K562 (cell line): ENCODE results near the gene POLR2J. TPM values are rescaled to one million over a fixed set of nuclear protein-coding genes. Genes with fewer than 3 reads are reported as not detected.
A peak's percentile ranks its signal among the peaks of the same experiment; 100 is the strongest.

ENCODE experiments used
- ATAC-seq: fragments of 200-7000 bp; cut with Tn5 transposase; 3 replicates; pipeline ENCODE4 v1.9.1; 2020; ENCODE audit warnings: moderate library complexity
- BruUV-seq: library from RNA; stranded (reverse); fragments of 400-500 nt; replicated peaks from 2 replicates; lab custom pipeline; 2021; lab: Mats Ljungman, UMichigan
- CTCF ChIA-PET: fragments of 300-600 bp; formaldehyde crosslinking; extraction: SDS; loops from one replicate; lab custom pipeline; 2021; ENCODE audit warnings: low intra/inter-chr PET ratio; lab: Yijun Ruan, JAX
- POLR2A ChIA-PET: fragments of 300-600, 350-650 bp; sonication (Branson Sonifier 250); formaldehyde crosslinking; extraction: SDS; loops from one replicate; lab custom pipeline; 2021; ENCODE audit warnings: antibody characterized with exemption, inconsistent platforms; lab: Yijun Ruan, JAX
- DNase-seq, 4 experiments: peaks; one replicate each; pipeline versions ENCODE4 v3.0.0 to v3.0.0-alpha.2; 2011 to 2018; ENCODE audit warnings: low spot score in 3 of 4, mixed read lengths in 3 of 4; ENCODE audit errors: extremely low read depth in 1 of 4
- FAIRE-seq: peaks from 2 replicates; lab custom pipeline; 2011; peaks lifted over from hg19 to GRCh38; lab: Jason Lieb, UNC
- H2AFZ ChIP-seq: 2 replicates; pipeline ENCODE4 v1.6.0; 2011; ENCODE audit warnings: low read depth, low read length, control low read depth, inconsistent platforms
- H3K27ac ChIP-seq: fragments of 200-600 bp; 3 replicates; pipeline ENCODE4 v1.8.0; 2011; ENCODE audit warnings: low read depth, mild to moderate bottlenecking, control low read depth, inconsistent platforms, low read length, moderate library complexity, mixed read lengths; ENCODE audit errors: extremely low read depth
- H3K27me3 ChIP-seq, 2 experiments: fragments of 300-600 bp in 1 of 2; 2 replicates in 1 of 2; 3 replicates in 1 of 2; pipeline versions ENCODE4 v1.6.0 to v1.8.0; 2011; ENCODE audit warnings: inconsistent platforms in 2 of 2, low read length in 2 of 2, mild to moderate bottlenecking in 1 of 2, mixed read lengths in 1 of 2, moderate library complexity in 1 of 2; ENCODE audit not compliant: control insufficient read depth in 2 of 2, insufficient read depth in 2 of 2
- H3K36me3 ChIP-seq: fragments of 300-600 bp; 3 replicates; pipeline ENCODE4 v1.8.0; 2011; ENCODE audit warnings: mild to moderate bottlenecking, low read length, inconsistent platforms; ENCODE audit not compliant: control insufficient read depth, insufficient read depth
- H3K4me1 ChIP-seq, 2 experiments: fragments of 200-600 bp in 1 of 2; replicated peaks in 1 of 2; 2 replicates in 1 of 2; 3 replicates in 1 of 2; pipeline versions ENCODE4 v1.5.1 to v1.8.0; 2011; ENCODE audit warnings: inconsistent platforms in 2 of 2, low read length in 2 of 2, mild to moderate bottlenecking in 1 of 2, mixed read lengths in 1 of 2, moderate library complexity in 1 of 2; ENCODE audit not compliant: control insufficient read depth in 2 of 2, insufficient read depth in 2 of 2
- H3K4me2 ChIP-seq: 2 replicates; pipeline ENCODE4 v1.6.1; 2011; ENCODE audit warnings: low read length, control low read depth, inconsistent platforms, mixed read lengths; ENCODE audit not compliant: insufficient read depth
- H3K4me3 ChIP-seq: fragments of 200-600 bp; sonication (generic), shearing (Covaris generic); 2 replicates; pipeline ENCODE4 v1.5.1; 2016; ENCODE audit warnings: control low read depth, inconsistent platforms
- H3K79me2 ChIP-seq: fragments of 200-600 bp; 3 replicates; pipeline ENCODE4 v1.8.0; 2011; ENCODE audit warnings: low read length, inconsistent platforms; ENCODE audit not compliant: control insufficient read depth, insufficient read depth
- H3K9ac ChIP-seq, 2 experiments: 2 replicates each; pipeline versions ENCODE4 v1.6.0 to v1.6.1; 2011; ENCODE audit warnings: low read depth in 2 of 2, low read length in 2 of 2, control low read depth in 1 of 2, inconsistent platforms in 1 of 2, mild to moderate bottlenecking in 1 of 2, mixed read lengths in 1 of 2; ENCODE audit not compliant: insufficient read depth in 1 of 2
- H3K9me1 ChIP-seq: one replicate; pipeline ENCODE4 v1.6.0; 2011; ENCODE audit warnings: inconsistent platforms, mild to moderate bottlenecking, low read length, moderate library complexity; ENCODE audit not compliant: control insufficient read depth, insufficient read depth
- H3K9me3 ChIP-seq: replicated peaks from 2 replicates; pipeline ENCODE4 v1.5.1; 2011; ENCODE audit warnings: low read depth, low read length, inconsistent platforms; ENCODE audit not compliant: control insufficient read depth, insufficient read depth
- H4K20me1 ChIP-seq: replicated peaks from 2 replicates; pipeline ENCODE4 v1.6.1; 2011; ENCODE audit warnings: low read length, inconsistent platforms, mixed read lengths; ENCODE audit not compliant: control insufficient read depth, insufficient read depth
- HEY1 ChIP-seq: fragments of 250-450 bp; sonication (Bioruptor Pico); IDR thresholded peaks from 2 replicates; pipeline ENCODE4 v1.5.0; 2020; ENCODE audit warnings: mild to moderate bottlenecking, moderate library complexity, borderline replicate concordance
- MAZ ChIP-seq, 2 experiments: fragments of 450-650 bp in 1 of 2; sonication (generic) in 1 of 2; formaldehyde crosslinking; IDR thresholded peaks in 1 of 2; conservative IDR thresholded peaks in 1 of 2; 2 replicates each; pipeline versions ENCODE4 v1.4.0 to v1.5.0; 2020; ENCODE audit warnings: mild to moderate bottlenecking in 1 of 2, missing genetic modification reagents in 1 of 2
- POLR2G ChIP-seq: fragments of 200-400 bp; formaldehyde crosslinking; IDR thresholded peaks from 2 replicates; pipeline ENCODE4 v1.6.1; 2017; ENCODE audit warnings: low read depth, mild to moderate bottlenecking, antibody characterized with exemption, low read length, moderate library complexity
- ZKSCAN8 ChIP-seq: fragments of 200-800 bp; sonication (Bioruptor generic); IDR thresholded peaks from 2 replicates; pipeline ENCODE4 v1.6.1; 2016; ENCODE audit warnings: missing genetic modification characterization, missing compliant biosample characterization
- ZNF41 ChIP-seq: fragments of 250-450 bp; sonication (Bioruptor Pico); conservative IDR thresholded peaks from 2 replicates; pipeline ENCODE4 v1.4.0; 2020; ENCODE audit warnings: mild to moderate bottlenecking
- WGBS: fragments of 100-300 bp; shearing (Covaris generic); methylation state at CpG from one replicate; pipeline ENCODE4 v1.1.6; 2016; ENCODE audit warnings: low coverage, mixed read lengths; ENCODE audit not compliant: insufficient coverage; ENCODE audit errors: missing lambda C conversion rate; 5-methylcytosine and 5-hydroxymethylcytosine counted together
- in situ Hi-C: fragments of 300-500 bp; cut with MboI; formaldehyde crosslinking; loops from 4 replicates; pipeline ENCODE4 v1.15.0; 2018; ENCODE audit warnings: inconsistent platforms, mixed read lengths
- intact Hi-C: fragments of 100-400 bp; cut with micrococcal nuclease; formaldehyde crosslinking; loops from 2 replicates; pipeline ENCODE4 v1.14.2; 2022
- polyA plus RNA-seq, 8 experiments: library from polyadenylated mRNA; depleted of rRNA in 4 of 8; stranded (reverse) in 5 of 8; unstranded in 3 of 8; fragments of >200 nt; fragmentation: Nextera tagmentation in 2 of 8; fragmentation: Illumina TruSeq in 1 of 8; extraction: Ambion mirVana in 2 of 8; extraction: Trizol in 1 of 8; gene quantifications; 2 replicates each; pipeline versions ENCODE4 v1.2.1 to v1.2.3, GENCODE V29; 2011 to 2014; ENCODE audit warnings: inconsistent platforms in 1 of 8, missing spikeins in 1 of 8
- total RNA-seq, 7 experiments: library from RNA; depleted of rRNA in 6 of 7; stranded (reverse); fragments of >200 nt in 6 of 7; fragmentation: Illumina TruSeq in 2 of 7; extraction: Trizol in 2 of 7; gene quantifications; 2 replicates each; pipeline versions ENCODE4 v1.2.1 to v1.2.3, GENCODE V29; 2011 to 2021; ENCODE audit warnings: low replicate concordance in 1 of 7

POLR2J gene
- total and polyA plus RNA-seq, 9 of the 15 experiments (the other 6 are each of a cell fraction or from before 2014, with no cell fraction given) = 32.3 to 220 (median 113) TPM

DNA sequence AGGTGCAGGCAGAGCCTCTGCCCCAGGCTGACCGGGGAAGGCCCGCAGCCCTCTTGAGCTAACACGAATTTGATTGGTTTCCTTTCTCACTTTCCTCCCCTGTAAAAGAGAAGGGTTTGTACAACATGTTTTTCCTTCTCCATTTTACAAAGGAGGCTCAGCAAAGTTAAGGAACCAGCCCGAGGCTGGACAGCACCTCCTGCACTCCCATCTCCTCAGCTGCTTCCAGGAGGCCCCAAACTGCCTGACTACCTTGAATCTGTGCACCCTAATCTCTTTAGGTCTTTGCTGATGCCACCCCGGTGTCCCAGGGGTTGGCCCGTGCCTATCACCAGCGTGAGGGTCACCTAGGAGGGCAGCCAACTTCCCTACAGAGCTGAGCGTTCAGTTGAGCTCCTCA lies 18.3 kb downstream of the POLR2J start (continued):
- TF ChIP-seq ZKSCAN8 (CRISPR knock-in tag) = no peak

DNA sequence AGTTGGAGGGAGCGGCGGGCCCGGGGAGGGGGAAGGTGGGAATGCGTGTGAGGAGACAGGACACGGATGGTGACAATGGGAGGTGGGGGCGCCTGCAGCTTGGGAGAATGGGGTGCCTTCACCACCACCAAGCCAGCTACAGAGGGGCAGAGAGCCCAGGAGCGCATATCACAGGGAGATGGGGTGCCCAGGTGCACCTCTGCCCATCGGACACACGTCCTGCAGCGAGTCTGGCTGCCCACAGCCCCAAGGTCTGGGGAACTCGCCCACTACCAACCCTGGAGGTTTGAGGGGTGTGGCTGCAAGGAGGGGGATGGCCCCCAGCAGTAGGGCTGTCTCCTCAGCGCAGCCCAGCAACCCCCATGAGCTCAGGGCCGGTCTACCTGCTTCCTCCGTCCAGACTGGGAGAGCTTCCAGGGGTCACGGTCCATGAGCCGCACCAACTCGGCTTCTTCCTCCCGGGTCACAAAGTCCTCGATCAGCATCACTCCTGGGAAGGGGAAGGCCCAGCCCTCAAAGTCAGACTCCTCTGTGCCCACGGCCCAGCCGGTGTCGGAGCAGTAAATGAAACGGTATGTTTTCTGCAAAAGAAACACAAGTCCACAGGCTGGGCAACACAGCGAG lies 19.4 kb downstream of the POLR2J start:
- no TSS peak for BruUV-seq
- in situ Hi-C loops = loop anchor here (25.0 kb wide), 2 partner anchors 103 to 203 kb away; partner anchors contain the start of genes POLR2J2, POLR2J3, SPDYE2 and SPDYE2B

More for the DNA sequence above, 19.4 kb downstream of the POLR2J start:
- WGBS = 90% methylated on average over 20 of the region's 24 CpGs
- H3K79me2 ChIP-seq = peaks cover 29% of the 10 kb centered on the region
- no peak for FAIRE-seq
- ChIA-PET CTCF (no interaction called here), POLR2A (no interaction called here)
- H3K36me3 ChIP-seq = peaks cover 43% of the 10 kb centered on the region; the same call in 2 of the 3 replicates
- H3K9me1 ChIP-seq = peaks cover 3% of the 10 kb centered on the region
- intact Hi-C loops = no loop called here
- peaks cover 3 to 38% of the 10 kb centered on the region in 2 experiments; a peak in 3 of 5 replicates for H3K4me1 ChIP-seq
- no peak overlapping the region for H3K4me2 ChIP-seq
- ATAC-seq = no peak
- no peak overlapping the region for H2AFZ ChIP-seq
- H3K9ac ChIP-seq = peak overlapping the region in 1 of 2 experiments; percentile 57; a peak in 2 of 4 replicates
- no peak overlapping the region for H3K4me3 ChIP-seq
- no peaks in the 10 kb centered on the region for H3K27me3 ChIP-seq
- no peaks in the 10 kb centered on the region for H4K20me1 ChIP-seq
- H3K27ac ChIP-seq = no peak overlapping the region
- TF ChIP-seq HEY1 (CRISPR knock-in tag) (no peak), MAZ (CRISPR knock-in tag; conservative IDR thresholded peaks at IDR 0.05 in 1 of 2, IDR thresholded peaks at IDR 0.05 in 1 of 2) (no peak), ZNF41 (CRISPR knock-in tag) (no peak), POLR2G (peak; percentile 42)
- TF ChIP-seq, all 486 proteins: peak for 1
- no peaks in the 10 kb centered on the region for H3K9me3 ChIP-seq
- DNase-seq = no peak
